ENCODE results near the gene FNDC3B. TPM values are rescaled to one million over a fixed set of nuclear protein-coding genes. Genes with fewer than 3 reads are reported as not detected.

FNDC3B gene
- total and polyA plus RNA-seq, 2 donors (not counting 1 experiment from before 2014, with no cell fraction given) = 1.2 to 9.2 TPM

DNA sequence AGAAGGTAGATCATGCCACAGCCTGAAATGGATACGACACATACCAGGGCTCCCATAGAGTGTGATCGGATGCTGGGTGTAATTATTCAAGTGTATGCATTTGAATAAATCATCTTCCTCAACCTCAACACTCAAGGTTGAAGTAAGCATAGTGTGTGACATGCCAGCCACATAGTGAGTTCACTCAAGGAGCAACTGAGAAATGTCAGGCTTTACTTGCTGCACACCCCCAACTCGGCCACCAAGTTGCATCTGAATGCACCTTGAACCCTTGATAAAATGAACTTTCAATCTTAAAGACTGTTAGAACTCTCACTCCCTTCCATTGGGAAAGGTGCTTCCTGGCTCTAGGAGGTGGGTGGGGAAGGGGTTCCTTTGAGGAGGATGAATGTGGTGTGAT is 287.6 kb downstream of the FNDC3B start:
- intact Hi-C loops (cut with micrococcal nuclease) = no loop called here
- no peaks in the 10 kb centered on the region for H3K79me2 ChIP-seq (ENCODE audit: control insufficient read depth, insufficient read depth, low read length)
- Mint-ChIP-seq H3K4me3 (no peak overlapping the region), H3K27ac (no peak overlapping the region), H3K27me3 (no peaks in the 10 kb centered on the region), H3K9me3 (ENCODE audit: insufficient read depth) (no peaks in the 10 kb centered on the region), H3K4me1 (no peaks in the 10 kb centered on the region)
- H3K9me3 ChIP-seq (ENCODE audit: control extremely low read depth in 1 of 3, control insufficient read depth in 2 of 3, insufficient read depth in 1 of 3, low read length in 2 of 3) = no peaks in the 10 kb centered on the region
- no peaks in the 10 kb centered on the region for H3K36me3 ChIP-seq (replicated peaks in 1 of 2; ENCODE audit: control extremely low read depth in 1 of 2, control insufficient read depth in 1 of 2, extremely low read depth in 1 of 2, insufficient read depth in 2 of 2, low read length in 1 of 2)
- no peak overlapping the region for H3K4me3 ChIP-seq (ENCODE audit: control extremely low read depth in 1 of 5, extremely low read depth in 1 of 5, insufficient read depth in 1 of 5, low read depth in 2 of 5, low read length in 4 of 5)
- H2AFZ ChIP-seq (ENCODE audit: insufficient read depth, low read depth, low read length, poor library complexity, severe bottlenecking) = no peak overlapping the region
- no peaks in the 10 kb centered on the region for H3K27me3 ChIP-seq (replicated peaks in 1 of 4; ENCODE audit: control extremely low read depth in 1 of 4, control insufficient read depth in 3 of 4, insufficient read depth in 4 of 4, low read length in 3 of 4)
- H3K4me1 ChIP-seq (ENCODE audit: control insufficient read depth in 2 of 2, insufficient read depth in 2 of 2, low read length in 2 of 2) = no peaks in the 10 kb centered on the region
- H3K27ac ChIP-seq (ENCODE audit: low read length in 2 of 2) = no peak overlapping the region
- no peaks in the 10 kb centered on the region for H4K20me1 ChIP-seq (ENCODE audit: control insufficient read depth, insufficient read depth, low read length, poor library complexity, severe bottlenecking)
- no peak for DNase-seq
- H3K9ac ChIP-seq (ENCODE audit: low read length) = no peak overlapping the region
- ATAC-seq (ENCODE audit: low read depth) = no peak
- ChIA-PET POLR2A (no interaction called here), CTCF (no interaction called here)
- WGBS (ENCODE audit: insufficient coverage) = no CpG with 5 or more reads among the region's 3 CpGs
- H3K4me2 ChIP-seq (replicated peaks; ENCODE audit: low read depth, low read length, poor library complexity, severe bottlenecking) = no peak overlapping the region
- TF ChIP-seq EZH2 (IDR thresholded peaks at IDR 0.05; ENCODE audit: borderline replicate concordance, insufficient read depth, low read depth, low read length, poor library complexity, severe bottlenecking) = no peak
- TF ChIP-seq, protein P1, sequence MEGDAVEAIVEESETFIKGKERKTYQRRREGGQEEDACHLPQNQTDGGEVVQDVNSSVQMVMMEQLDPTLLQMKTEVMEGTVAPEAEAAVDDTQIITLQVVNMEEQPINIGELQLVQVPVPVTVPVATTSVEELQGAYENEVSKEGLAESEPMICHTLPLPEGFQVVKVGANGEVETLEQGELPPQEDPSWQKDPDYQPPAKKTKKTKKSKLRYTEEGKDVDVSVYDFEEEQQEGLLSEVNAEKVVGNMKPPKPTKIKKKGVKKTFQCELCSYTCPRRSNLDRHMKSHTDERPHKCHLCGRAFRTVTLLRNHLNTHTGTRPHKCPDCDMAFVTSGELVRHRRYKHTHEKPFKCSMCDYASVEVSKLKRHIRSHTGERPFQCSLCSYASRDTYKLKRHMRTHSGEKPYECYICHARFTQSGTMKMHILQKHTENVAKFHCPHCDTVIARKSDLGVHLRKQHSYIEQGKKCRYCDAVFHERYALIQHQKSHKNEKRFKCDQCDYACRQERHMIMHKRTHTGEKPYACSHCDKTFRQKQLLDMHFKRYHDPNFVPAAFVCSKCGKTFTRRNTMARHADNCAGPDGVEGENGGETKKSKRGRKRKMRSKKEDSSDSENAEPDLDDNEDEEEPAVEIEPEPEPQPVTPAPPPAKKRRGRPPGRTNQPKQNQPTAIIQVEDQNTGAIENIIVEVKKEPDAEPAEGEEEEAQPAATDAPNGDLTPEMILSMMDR (IDR thresholded peaks at IDR 0.05) = no peak

DNA sequence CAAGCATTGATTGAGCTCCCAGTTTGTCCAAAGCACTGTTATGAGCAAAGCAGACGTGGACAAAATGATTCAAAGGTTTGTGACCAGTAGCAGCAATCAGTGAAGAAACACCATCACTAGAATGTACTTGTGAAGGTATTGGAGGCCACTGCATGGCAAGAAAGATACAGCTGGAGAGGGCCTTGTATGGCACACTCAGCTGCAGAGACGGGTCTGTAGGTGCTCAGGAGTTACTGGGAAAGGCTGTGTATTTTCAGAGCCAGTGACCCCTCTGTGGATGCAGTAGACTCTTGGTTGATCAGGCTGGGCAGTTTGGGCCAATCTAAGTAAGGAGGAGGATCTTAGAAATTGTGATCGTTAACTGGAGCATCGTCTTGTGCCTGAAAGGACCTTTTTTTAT is 288.9 kb downstream of the FNDC3B start:
- no peaks in the 10 kb centered on the region for H3K9me3 ChIP-seq (ENCODE audit: control extremely low read depth in 1 of 3, control insufficient read depth in 2 of 3, insufficient read depth in 1 of 3, low read length in 2 of 3)
- H3K4me1 ChIP-seq (ENCODE audit: control insufficient read depth in 2 of 2, insufficient read depth in 2 of 2, low read length in 2 of 2) = no peaks in the 10 kb centered on the region
- no peaks in the 10 kb centered on the region for H3K36me3 ChIP-seq (replicated peaks in 1 of 2; ENCODE audit: control extremely low read depth in 1 of 2, control insufficient read depth in 1 of 2, extremely low read depth in 1 of 2, insufficient read depth in 2 of 2, low read length in 1 of 2)
- ATAC-seq (ENCODE audit: low read depth) (no peak), DNase-seq (no peak)
- no peak for TF ChIP-seq EZH2 (IDR thresholded peaks at IDR 0.05; ENCODE audit: borderline replicate concordance, insufficient read depth, low read depth, low read length, poor library complexity, severe bottlenecking)
- TF ChIP-seq, protein P1 (IDR thresholded peaks at IDR 0.05) = no peak
- no peak overlapping the region for H3K4me3 ChIP-seq (ENCODE audit: control extremely low read depth in 1 of 5, extremely low read depth in 1 of 5, insufficient read depth in 1 of 5, low read depth in 2 of 5, low read length in 4 of 5)
- no peaks in the 10 kb centered on the region for H3K27me3 ChIP-seq (replicated peaks in 1 of 4; ENCODE audit: control extremely low read depth in 1 of 4, control insufficient read depth in 3 of 4, insufficient read depth in 4 of 4, low read length in 3 of 4)
- no peak overlapping the region for H2AFZ ChIP-seq (ENCODE audit: insufficient read depth, low read depth, low read length, poor library complexity, severe bottlenecking)
- intact Hi-C loops (cut with micrococcal nuclease) = no loop called here
- H3K4me1 Mint-ChIP-seq = peaks cover 2% of the 10 kb centered on the region
- H4K20me1 ChIP-seq (ENCODE audit: control insufficient read depth, insufficient read depth, low read length, poor library complexity, severe bottlenecking) = no peaks in the 10 kb centered on the region
- ChIA-PET POLR2A (no interaction called here), CTCF (interaction anchor here (0.5 to 1.4 kb wide), 3 partner anchors 13 to 221 kb away, joined by 3 read pairs; no protein-coding TSS in a partner anchor)
- no peaks in the 10 kb centered on the region for H3K27me3 Mint-ChIP-seq
- no peak overlapping the region for H3K27ac Mint-ChIP-seq
- H3K9me3 Mint-ChIP-seq (ENCODE audit: insufficient read depth) = no peaks in the 10 kb centered on the region
- no peak overlapping the region for H3K4me3 Mint-ChIP-seq
- 100% methylated on average over 2 of the region's 4 CpGs for WGBS (ENCODE audit: insufficient coverage)
- no peak overlapping the region for H3K9ac ChIP-seq (ENCODE audit: low read length)
- H3K4me2 ChIP-seq (replicated peaks; ENCODE audit: low read depth, low read length, poor library complexity, severe bottlenecking) = no peak overlapping the region
- no peak overlapping the region for H3K27ac ChIP-seq (ENCODE audit: low read length in 2 of 2)
- no peaks in the 10 kb centered on the region for H3K79me2 ChIP-seq (ENCODE audit: control insufficient read depth, insufficient read depth, low read length)

All from B cell (primary cell).